ENCODE measurements around the gene ALMS1.
"Not testable (repeated sequence)": the region's sequence is repeated elsewhere in the genome, so short reads cannot be mapped to it uniquely, and the experiment has no call there.

The ALMS1 gene

GRCh38 chr2:73402386-73403103 is 16.9 kb downstream of the ALMS1 start:
- DNase-seq: no peak

GRCh38 chr2:73403237-73403636 is 17.6 kb downstream of the ALMS1 start:
- no peak for DNase-seq

- DNase-seq: no peak
Measured at GRCh38 chr2:73404409-73404808, 18.8 kb downstream of the ALMS1 start.

- DNase-seq: no peak
Measured at GRCh38 chr2:73406996-73407395, 21.4 kb downstream of the ALMS1 start.

- no peak for DNase-seq
Measured at GRCh38 chr2:73408198-73408597, 22.6 kb downstream of the ALMS1 start.

GRCh38 chr2:73414696-73415095 is 29.1 kb downstream of the ALMS1 start:
- DNase-seq: no peak

GRCh38 chr2:73415906-73416305 is 30.3 kb downstream of the ALMS1 start:
- DNase-seq: no peak

GRCh38 chr2:73418343-73418742 is 32.7 kb downstream of the ALMS1 start:
- no peak for DNase-seq

- no peak for DNase-seq
Measured at GRCh38 chr2:73423913-73424312, 38.3 kb downstream of the ALMS1 start.

GRCh38 chr2:73426176-73426575 is 40.5 kb downstream of the ALMS1 start:
- DNase-seq: no peak

GRCh38 chr2:73436019-73436418 is 50.4 kb downstream of the ALMS1 start:
- DNase-seq: no peak

- no peak for DNase-seq
Measured at GRCh38 chr2:73444202-73444601, 58.6 kb downstream of the ALMS1 start.

GRCh38 chr2:73448856-73449255 is 63.2 kb downstream of the ALMS1 start:
- DNase-seq: no peak

GRCh38 chr2:73449404-73449803 is 63.8 kb downstream of the ALMS1 start:
- no peak for DNase-seq

- DNase-seq: no peak
Measured at GRCh38 chr2:73451263-73451972, 65.8 kb downstream of the ALMS1 start.

- no peak for DNase-seq
Measured at GRCh38 chr2:73457982-73458381, 72.3 kb downstream of the ALMS1 start.

- not testable (repeated sequence) for DNase-seq
Measured at GRCh38 chr2:73462388-73462787, 76.8 kb downstream of the ALMS1 start.

- DNase-seq: no peak
Measured at GRCh38 chr2:73468376-73468775, 82.7 kb downstream of the ALMS1 start.

- DNase-seq: not testable (repeated sequence)
Measured at GRCh38 chr2:73483874-73484273, 98.2 kb downstream of the ALMS1 start.

GRCh38 chr2:73487112-73487657 is 101.5 kb downstream of the ALMS1 start:
- no peak for DNase-seq

- no peak for DNase-seq
Measured at GRCh38 chr2:73488079-73488478, 102.4 kb downstream of the ALMS1 start.

GRCh38 chr2:73489053-73489452 is 103.4 kb downstream of the ALMS1 start:
- no peak for DNase-seq

- DNase-seq: peak; percentile 42 to 80
Measured at GRCh38 chr2:73494031-73494430, 108.4 kb downstream of the ALMS1 start.

- no peak for DNase-seq
Measured at GRCh38 chr2:73503992-73504570, 118.4 kb downstream of the ALMS1 start.

All from SW 1271 (cell line).